Measurements from ENCODE around the gene EXOC7. TPM values are rescaled to one million over a fixed set of nuclear protein-coding genes. Genes with fewer than 3 reads are reported as not detected.
A peak's percentile ranks its signal among the peaks of the same experiment; 100 is the strongest.

EXOC7 gene
- total RNA-seq, 2 experiments from 2014 or later = 88.1 to 90.6 TPM

DNA sequence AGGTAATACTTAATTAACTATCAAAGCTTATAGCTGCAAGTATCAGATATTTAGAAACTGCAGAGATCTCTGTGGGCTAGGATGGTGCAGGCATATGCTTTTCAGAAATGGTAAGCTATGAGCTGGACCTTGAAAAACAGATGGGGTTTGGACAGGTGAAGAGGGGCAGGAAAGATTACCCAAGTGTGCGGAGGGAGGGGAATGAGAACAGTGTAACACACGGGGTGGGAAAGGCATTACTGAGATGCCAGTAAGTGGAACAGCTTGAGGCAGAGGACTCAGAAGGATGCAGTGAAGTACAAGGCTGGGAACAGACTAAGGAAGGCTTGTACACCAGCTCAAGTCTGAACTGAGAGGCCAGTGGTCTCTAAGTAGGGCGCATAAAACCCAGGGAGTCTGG is 54.3 kb downstream of the EXOC7 start:
- H3K4me3 Mint-ChIP-seq = no peak overlapping the region
- peaks cover 18% of the 10 kb centered on the region for H3K4me1 Mint-ChIP-seq (ENCODE audit: low read depth)
- peaks cover 93% of the 10 kb centered on the region for H3K36me3 ChIP-seq (ENCODE audit: insufficient read depth, low read length)
- intact Hi-C loops (cut with DNase I, micrococcal nuclease) = no loop called here
- CTCF ChIA-PET = interaction anchor here (1.0 kb wide), 1 partner anchor 35 kb away, joined by 3 read pairs; no protein-coding TSS in a partner anchor
- ATAC-seq (ENCODE audit: poor library complexity) (no peak), DNase-seq (no peak)
- TF ChIP-seq, protein P1, sequence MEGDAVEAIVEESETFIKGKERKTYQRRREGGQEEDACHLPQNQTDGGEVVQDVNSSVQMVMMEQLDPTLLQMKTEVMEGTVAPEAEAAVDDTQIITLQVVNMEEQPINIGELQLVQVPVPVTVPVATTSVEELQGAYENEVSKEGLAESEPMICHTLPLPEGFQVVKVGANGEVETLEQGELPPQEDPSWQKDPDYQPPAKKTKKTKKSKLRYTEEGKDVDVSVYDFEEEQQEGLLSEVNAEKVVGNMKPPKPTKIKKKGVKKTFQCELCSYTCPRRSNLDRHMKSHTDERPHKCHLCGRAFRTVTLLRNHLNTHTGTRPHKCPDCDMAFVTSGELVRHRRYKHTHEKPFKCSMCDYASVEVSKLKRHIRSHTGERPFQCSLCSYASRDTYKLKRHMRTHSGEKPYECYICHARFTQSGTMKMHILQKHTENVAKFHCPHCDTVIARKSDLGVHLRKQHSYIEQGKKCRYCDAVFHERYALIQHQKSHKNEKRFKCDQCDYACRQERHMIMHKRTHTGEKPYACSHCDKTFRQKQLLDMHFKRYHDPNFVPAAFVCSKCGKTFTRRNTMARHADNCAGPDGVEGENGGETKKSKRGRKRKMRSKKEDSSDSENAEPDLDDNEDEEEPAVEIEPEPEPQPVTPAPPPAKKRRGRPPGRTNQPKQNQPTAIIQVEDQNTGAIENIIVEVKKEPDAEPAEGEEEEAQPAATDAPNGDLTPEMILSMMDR (IDR thresholded peaks at IDR 0.05) = no peak
- peaks cover 87% of the 10 kb centered on the region for H3K36me3 Mint-ChIP-seq (ENCODE audit: low read depth)
- H3K9me3 ChIP-seq (ENCODE audit: control insufficient read depth in 1 of 2, insufficient read depth in 1 of 2, low read length in 2 of 2) = no peaks in the 10 kb centered on the region
- no peak overlapping the region for H3K4me3 ChIP-seq (ENCODE audit: low read length)
- no peaks in the 10 kb centered on the region for H3K4me1 ChIP-seq (ENCODE audit: insufficient read depth, low read length)
- H3K27me3 Mint-ChIP-seq = no peaks in the 10 kb centered on the region
- no peaks in the 10 kb centered on the region for H3K9me3 Mint-ChIP-seq
- H3K27ac Mint-ChIP-seq = peak overlapping the region; percentile 59
- H3K27ac ChIP-seq (ENCODE audit: low read depth in 1 of 2, low read length in 2 of 2) = no peak overlapping the region
- H3K27me3 ChIP-seq (ENCODE audit: control insufficient read depth in 1 of 2, insufficient read depth in 2 of 2, low read length in 2 of 2) = no peaks in the 10 kb centered on the region
- POLR2A ChIA-PET = interaction anchor here (1.3 kb wide), 1 partner anchor 14 kb away, joined by 5 read pairs; no protein-coding TSS in a partner anchor

DNA sequence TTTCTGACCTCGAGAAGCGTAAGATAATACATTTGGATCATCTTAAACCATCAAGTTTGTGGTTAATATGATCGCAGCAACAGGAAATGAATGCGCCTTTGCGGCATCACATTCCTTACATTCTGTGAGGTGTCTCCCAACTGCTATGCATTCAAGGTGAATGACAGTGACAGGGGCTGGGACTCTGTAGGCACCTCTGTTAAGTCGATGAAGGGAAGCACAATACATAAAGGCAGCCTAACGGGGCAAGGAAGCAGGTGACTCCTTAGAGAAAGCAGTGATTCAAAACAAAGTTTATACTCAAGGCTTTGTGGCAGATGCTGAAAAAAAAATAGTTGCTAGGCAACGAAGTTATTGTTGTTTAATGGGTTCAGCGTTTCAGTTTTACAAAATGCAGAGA is 54.9 kb downstream of the EXOC7 start:
- DNase-seq (peak in 3 of 14 experiments; percentile 32 to 52 (median 39)), ATAC-seq (ENCODE audit: poor library complexity) (peak; percentile 84)
- H3K27ac Mint-ChIP-seq = peak overlapping the region; percentile 59
- H3K36me3 ChIP-seq (ENCODE audit: insufficient read depth, low read length) = peaks cover 93% of the 10 kb centered on the region
- H3K36me3 Mint-ChIP-seq (ENCODE audit: low read depth) = peaks cover 87% of the 10 kb centered on the region
- H3K27me3 Mint-ChIP-seq = no peaks in the 10 kb centered on the region
- peaks cover 18% of the 10 kb centered on the region for H3K4me1 Mint-ChIP-seq (ENCODE audit: low read depth)
- ChIA-PET POLR2A (interaction anchor here (1.3 kb wide), 1 partner anchor 15 kb away, joined by 5 read pairs; no protein-coding TSS in a partner anchor), CTCF (interaction anchor here (1.0 kb wide), 1 partner anchor 35 kb away, joined by 3 read pairs; no protein-coding TSS in a partner anchor)
- no peak overlapping the region for H3K4me3 Mint-ChIP-seq
- intact Hi-C loops (cut with DNase I, micrococcal nuclease) = no loop called here
- TF ChIP-seq, protein P1 (IDR thresholded peaks at IDR 0.05) = no peak
- no peaks in the 10 kb centered on the region for H3K27me3 ChIP-seq (ENCODE audit: control insufficient read depth in 1 of 2, insufficient read depth in 2 of 2, low read length in 2 of 2)
- H3K27ac ChIP-seq (ENCODE audit: low read depth in 1 of 2, low read length in 2 of 2) = no peak overlapping the region
- H3K4me3 ChIP-seq (ENCODE audit: low read length) = no peak overlapping the region
- no peaks in the 10 kb centered on the region for H3K9me3 Mint-ChIP-seq
- no peaks in the 10 kb centered on the region for H3K4me1 ChIP-seq (ENCODE audit: insufficient read depth, low read length)
- no peaks in the 10 kb centered on the region for H3K9me3 ChIP-seq (ENCODE audit: control insufficient read depth in 1 of 2, insufficient read depth in 1 of 2, low read length in 2 of 2)

DNA sequence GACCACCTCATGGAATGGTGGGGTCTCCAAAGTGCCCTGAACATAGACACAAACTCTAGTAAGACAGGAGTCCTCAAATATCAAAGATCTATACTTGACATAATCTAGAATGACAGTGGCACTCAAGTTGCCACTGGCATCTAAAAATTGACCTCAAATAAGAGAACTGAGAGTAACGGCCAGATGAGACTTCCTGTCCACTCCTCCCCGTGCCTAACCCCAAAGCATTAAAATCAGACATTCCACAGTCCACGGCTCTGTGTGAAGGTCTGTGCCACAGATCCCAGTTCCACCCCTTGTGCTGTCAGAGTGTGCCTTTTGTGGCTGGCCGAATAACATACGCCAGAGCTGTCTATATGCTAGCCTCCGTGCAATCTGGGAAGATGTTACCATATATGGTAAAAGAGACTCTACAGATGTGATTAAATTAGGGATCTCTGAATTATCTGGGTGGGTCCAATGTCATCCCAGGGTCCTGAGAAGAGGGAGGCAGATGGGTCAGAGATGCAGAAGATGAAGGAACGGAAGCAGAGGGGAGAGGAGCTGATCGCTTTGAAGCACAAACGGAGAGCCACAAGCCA is 55.5 kb downstream of the EXOC7 start:
- H3K4me3 Mint-ChIP-seq = no peak overlapping the region
- DNase-seq (no peak), ATAC-seq (ENCODE audit: poor library complexity) (no peak)
- CTCF ChIA-PET = no interaction called here
- H3K27me3 Mint-ChIP-seq = no peaks in the 10 kb centered on the region
- Histone ChIP-seq H3K27ac (ENCODE audit: low read depth in 1 of 2, low read length in 2 of 2) (no peak overlapping the region), H3K4me3 (ENCODE audit: low read length) (no peak overlapping the region), H3K9me3 (ENCODE audit: control insufficient read depth in 1 of 2, insufficient read depth in 1 of 2, low read length in 2 of 2) (no peaks in the 10 kb centered on the region), H3K36me3 (ENCODE audit: insufficient read depth, low read length) (peaks cover 93% of the 10 kb centered on the region), H3K4me1 (ENCODE audit: insufficient read depth, low read length) (no peaks in the 10 kb centered on the region), H3K27me3 (ENCODE audit: control insufficient read depth in 1 of 2, insufficient read depth in 2 of 2, low read length in 2 of 2) (no peaks in the 10 kb centered on the region)
- H3K27ac Mint-ChIP-seq = peak overlapping the region; percentile 59
- H3K9me3 Mint-ChIP-seq = no peaks in the 10 kb centered on the region
- POLR2A ChIA-PET = no interaction called here
- TF ChIP-seq, protein P1 (IDR thresholded peaks at IDR 0.05) = no peak
- intact Hi-C loops (cut with DNase I, micrococcal nuclease) = no loop called here
- H3K36me3 Mint-ChIP-seq (ENCODE audit: low read depth) = peaks cover 87% of the 10 kb centered on the region
- H3K4me1 Mint-ChIP-seq (ENCODE audit: low read depth) = peaks cover 18% of the 10 kb centered on the region
